ENCODE measurements around the gene WDR70. TPM values are rescaled to one million over a fixed set of nuclear protein-coding genes. Genes with fewer than 3 reads are reported as not detected.

Gene WDR70
- total RNA-seq, 2 donors from 2014 or later: 18.0 to 25.3 TPM

DNA sequence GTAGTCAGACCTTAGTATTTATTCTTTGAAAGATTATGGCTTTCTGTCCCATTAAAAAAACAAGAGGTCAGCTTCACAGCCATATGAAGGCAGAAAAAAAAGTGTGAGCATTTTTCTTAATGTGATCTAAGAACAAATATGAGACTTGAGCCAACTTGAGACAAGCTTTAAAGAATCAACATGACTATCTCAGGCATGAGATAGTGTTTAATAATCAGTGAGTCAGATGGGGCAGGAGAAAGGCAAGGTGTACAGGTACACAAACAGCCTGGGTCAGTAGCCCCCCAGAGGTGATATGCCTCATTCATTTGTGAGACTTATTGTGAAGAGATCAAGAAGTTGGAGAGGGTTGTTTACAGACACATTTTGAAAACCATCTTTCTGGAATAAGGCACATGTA is 377.1 kb downstream of the WDR70 start:
- Histone ChIP-seq H3K36me3 (peaks cover 3% of the 10 kb centered on the region), H3K9me3 (no peaks in the 10 kb centered on the region), H3K27me3 (replicated peaks; ENCODE audit: insufficient read depth) (no peaks in the 10 kb centered on the region), H3K4me1 (ENCODE audit: control insufficient read depth in 1 of 2, low read depth in 2 of 2) (no peaks in the 10 kb centered on the region), H3K27ac (no peak overlapping the region), H3K4me3 (no peak overlapping the region)
- DNase-seq (ENCODE audit: low spot score) (no peak), ATAC-seq (ENCODE audit: insufficient number of reproducible peaks, low FRiP score, low read depth) (no peak)
- TF ChIP-seq, protein P1, sequence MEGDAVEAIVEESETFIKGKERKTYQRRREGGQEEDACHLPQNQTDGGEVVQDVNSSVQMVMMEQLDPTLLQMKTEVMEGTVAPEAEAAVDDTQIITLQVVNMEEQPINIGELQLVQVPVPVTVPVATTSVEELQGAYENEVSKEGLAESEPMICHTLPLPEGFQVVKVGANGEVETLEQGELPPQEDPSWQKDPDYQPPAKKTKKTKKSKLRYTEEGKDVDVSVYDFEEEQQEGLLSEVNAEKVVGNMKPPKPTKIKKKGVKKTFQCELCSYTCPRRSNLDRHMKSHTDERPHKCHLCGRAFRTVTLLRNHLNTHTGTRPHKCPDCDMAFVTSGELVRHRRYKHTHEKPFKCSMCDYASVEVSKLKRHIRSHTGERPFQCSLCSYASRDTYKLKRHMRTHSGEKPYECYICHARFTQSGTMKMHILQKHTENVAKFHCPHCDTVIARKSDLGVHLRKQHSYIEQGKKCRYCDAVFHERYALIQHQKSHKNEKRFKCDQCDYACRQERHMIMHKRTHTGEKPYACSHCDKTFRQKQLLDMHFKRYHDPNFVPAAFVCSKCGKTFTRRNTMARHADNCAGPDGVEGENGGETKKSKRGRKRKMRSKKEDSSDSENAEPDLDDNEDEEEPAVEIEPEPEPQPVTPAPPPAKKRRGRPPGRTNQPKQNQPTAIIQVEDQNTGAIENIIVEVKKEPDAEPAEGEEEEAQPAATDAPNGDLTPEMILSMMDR (IDR thresholded peaks at IDR 0.05): no peak

DNA sequence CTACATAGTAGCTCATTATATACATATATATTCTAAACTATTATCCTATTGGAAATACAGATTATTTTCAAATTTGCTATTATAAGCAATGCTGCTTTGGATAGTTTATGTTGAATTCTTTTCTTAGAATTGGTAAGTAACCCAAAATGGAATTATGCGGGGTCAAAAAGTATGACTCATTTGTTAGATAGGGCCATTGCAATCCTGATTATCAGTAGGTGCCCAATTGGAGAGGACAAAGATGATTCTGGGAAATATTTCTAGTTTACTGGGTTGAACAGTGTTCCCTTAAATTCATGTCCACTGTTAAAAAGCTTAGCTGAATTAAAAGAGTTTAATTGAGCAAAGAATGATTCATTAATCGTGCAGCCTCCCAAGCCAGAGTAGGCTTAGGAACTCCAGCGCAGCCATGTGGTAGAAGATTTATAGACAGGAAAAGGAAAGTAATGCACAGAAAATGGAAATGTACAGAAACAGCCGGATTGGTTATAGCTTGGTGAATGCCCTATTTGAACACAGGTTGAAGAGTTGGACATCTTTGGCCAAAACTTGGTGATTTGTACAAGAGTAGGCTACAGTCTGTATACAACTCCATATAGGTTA is 379.0 kb downstream of the WDR70 start:
- H3K27me3 ChIP-seq (replicated peaks; ENCODE audit: insufficient read depth): no peaks in the 10 kb centered on the region
- TF ChIP-seq, protein P1 (IDR thresholded peaks at IDR 0.05): no peak

DNA sequence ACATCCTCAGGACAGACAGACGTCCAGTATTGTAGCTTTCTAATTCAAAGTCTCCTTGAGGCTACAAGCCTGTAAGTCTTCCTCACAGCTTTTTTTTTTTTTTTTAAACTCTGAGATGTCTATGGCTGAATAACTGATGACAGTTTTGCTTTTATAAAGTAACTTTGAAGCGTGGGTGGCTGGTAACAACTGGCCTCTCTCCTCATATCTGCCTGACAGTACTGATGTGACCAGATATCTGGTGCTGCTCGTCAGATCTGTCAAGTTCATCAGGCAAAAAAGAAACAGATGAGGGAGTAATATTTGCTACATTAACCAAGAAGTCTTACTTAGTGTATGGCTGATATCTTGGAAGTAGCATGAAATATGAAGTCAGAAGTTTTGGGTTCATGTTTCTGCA is 388.1 kb downstream of the WDR70 start:
- Histone ChIP-seq H3K4me3 (no peak overlapping the region), H3K9me3 (no peaks in the 10 kb centered on the region), H3K4me1 (ENCODE audit: control insufficient read depth in 1 of 2, low read depth in 2 of 2) (no peaks in the 10 kb centered on the region), H3K36me3 (no peaks in the 10 kb centered on the region), H3K27me3 (replicated peaks; ENCODE audit: insufficient read depth) (no peaks in the 10 kb centered on the region), H3K27ac (no peak overlapping the region)
- ATAC-seq (ENCODE audit: insufficient number of reproducible peaks, low FRiP score, low read depth) (no peak), DNase-seq (ENCODE audit: low spot score) (no peak)
- TF ChIP-seq, protein P1 (IDR thresholded peaks at IDR 0.05): no peak

More for the DNA sequence above, 379.0 kb downstream of the WDR70 start:
- no peaks in the 10 kb centered on the region for H3K9me3 ChIP-seq
- peaks cover 3% of the 10 kb centered on the region for H3K36me3 ChIP-seq
- no peak for DNase-seq (ENCODE audit: low spot score)
- H3K4me1 ChIP-seq (ENCODE audit: control insufficient read depth in 1 of 2, low read depth in 2 of 2): no peaks in the 10 kb centered on the region
- no peak overlapping the region for H3K27ac ChIP-seq
- H3K4me3 ChIP-seq: no peak overlapping the region
- no peak for ATAC-seq (ENCODE audit: insufficient number of reproducible peaks, low FRiP score, low read depth)

DNA sequence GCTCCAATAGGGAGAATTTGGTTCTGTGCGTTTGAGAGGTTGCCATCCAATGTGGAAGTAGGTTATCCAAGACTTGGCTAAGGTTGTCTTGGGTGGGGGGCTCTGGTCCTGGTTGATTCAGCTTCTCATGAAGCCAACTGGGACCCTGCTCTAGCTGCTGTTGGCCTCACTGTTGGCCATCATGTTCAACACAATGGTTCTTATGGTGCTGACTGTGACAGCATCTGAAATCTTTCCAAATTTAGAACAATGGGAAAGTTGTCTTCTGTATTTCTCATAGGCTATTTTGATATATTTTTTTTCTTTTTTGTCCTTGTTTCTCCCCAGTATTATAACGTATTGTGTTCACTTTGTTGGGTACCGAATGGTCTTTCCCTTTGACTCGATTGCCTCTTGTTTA is 388.8 kb downstream of the WDR70 start:
- TF ChIP-seq, protein P1 (IDR thresholded peaks at IDR 0.05): no peak
- H3K27me3 ChIP-seq (replicated peaks; ENCODE audit: insufficient read depth): no peaks in the 10 kb centered on the region
- no peaks in the 10 kb centered on the region for H3K36me3 ChIP-seq
- H3K27ac ChIP-seq: no peak overlapping the region
- DNase-seq (ENCODE audit: low spot score): no peak
- no peaks in the 10 kb centered on the region for H3K9me3 ChIP-seq
- H3K4me1 ChIP-seq (ENCODE audit: control insufficient read depth in 1 of 2, low read depth in 2 of 2): no peaks in the 10 kb centered on the region
- no peak for ATAC-seq (ENCODE audit: insufficient number of reproducible peaks, low FRiP score, low read depth)
- no peak overlapping the region for H3K4me3 ChIP-seq

DNA sequence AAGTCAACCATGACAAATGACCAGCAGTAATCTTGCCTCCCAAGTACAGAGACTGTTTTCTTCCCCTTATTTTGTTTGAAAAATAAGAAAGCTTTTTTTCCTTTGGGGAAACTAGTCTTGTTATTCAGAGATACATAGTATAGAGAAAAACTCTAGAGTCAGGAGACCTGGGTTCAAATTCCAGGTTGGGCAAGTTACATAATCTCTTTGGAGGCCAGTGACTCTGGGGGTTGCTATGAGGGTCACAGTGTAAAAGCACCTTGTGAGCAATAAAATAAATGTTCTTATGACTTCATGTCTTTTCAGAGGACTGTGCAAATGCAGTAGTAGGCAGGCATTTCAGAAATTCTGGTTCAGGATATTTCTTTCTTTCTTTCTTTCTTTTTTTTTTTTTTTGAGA is 389.3 kb downstream of the WDR70 start:
- no peaks in the 10 kb centered on the region for H3K36me3 ChIP-seq
- no peaks in the 10 kb centered on the region for H3K9me3 ChIP-seq
- H3K27ac ChIP-seq: no peak overlapping the region
- H3K4me3 ChIP-seq: no peak overlapping the region
- no peaks in the 10 kb centered on the region for H3K4me1 ChIP-seq (ENCODE audit: control insufficient read depth in 1 of 2, low read depth in 2 of 2)
- ATAC-seq (ENCODE audit: insufficient number of reproducible peaks, low FRiP score, low read depth) (no peak), DNase-seq (ENCODE audit: low spot score) (no peak)
- TF ChIP-seq, protein P1 (IDR thresholded peaks at IDR 0.05): no peak
- H3K27me3 ChIP-seq (replicated peaks; ENCODE audit: insufficient read depth): no peaks in the 10 kb centered on the region

Measured in thoracic aorta (tissue), 2 donors.